OCI-LY1 (cell line): ENCODE measurements around the gene TSHZ3.

Experiments
- H2AFZ ChIP-seq: fragments of 200-600 bp; sonication (generic), shearing (Covaris generic); 2 replicates; pipeline ENCODE4 v1.6.0; 2014; ENCODE audit warnings: antibody characterized with exemption, mild to moderate bottlenecking, low read length
- H3F3A ChIP-seq: fragments of 200-600 bp; sonication (generic), shearing (Covaris generic); 2 replicates; pipeline ENCODE4 v1.6.0; 2014; ENCODE audit warnings: mild to moderate bottlenecking, antibody characterized with exemption, low read length, moderate library complexity; ENCODE audit not compliant: insufficient read depth
- H3K27ac ChIP-seq: fragments of 200-600 bp; sonication (generic); 2 replicates; pipeline ENCODE4 v1.5.1; 2014; ENCODE audit warnings: low read length, mixed run types, mild to moderate bottlenecking, low read depth; ENCODE audit not compliant: poor library complexity, severe bottlenecking
- H3K27me3 ChIP-seq: fragments of 200-600 bp; sonication (generic); 2 replicates; pipeline ENCODE4 v1.6.0; 2014; ENCODE audit warnings: antibody characterized with exemption, mild to moderate bottlenecking, low read length, moderate library complexity; ENCODE audit not compliant: insufficient read depth
- H3K36me3 ChIP-seq: fragments of 200-600 bp; sonication (generic); 2 replicates; pipeline ENCODE4 v1.6.1; 2014; ENCODE audit warnings: mild to moderate bottlenecking, antibody characterized with exemption, low read length, moderate library complexity, mixed read lengths; ENCODE audit not compliant: insufficient read depth
- H3K4me1 ChIP-seq: fragments of 200-600 bp; sonication (generic); 2 replicates; pipeline ENCODE4 v1.5.1; 2014; ENCODE audit warnings: mild to moderate bottlenecking, low read length, moderate library complexity; ENCODE audit not compliant: insufficient read depth, severe bottlenecking
- H3K4me2 ChIP-seq: fragments of 200-600 bp; sonication (generic), shearing (Covaris generic); 2 replicates; pipeline ENCODE4 v1.6.1; 2014; ENCODE audit warnings: low read length
- H3K4me3 ChIP-seq: fragments of 200-600 bp; sonication (generic); 2 replicates; pipeline ENCODE4 v1.5.1; 2014; ENCODE audit warnings: low read length, low read depth, mild to moderate bottlenecking, mixed read lengths; ENCODE audit not compliant: poor library complexity, severe bottlenecking
- H3K79me2 ChIP-seq: fragments of 200-600 bp; shearing (Covaris generic); 2 replicates; pipeline ENCODE4 v1.6.1; 2016; ENCODE audit warnings: mixed run types, low read length, mixed read lengths; ENCODE audit not compliant: insufficient read depth
- H3K9ac ChIP-seq: fragments of 200-600 bp; sonication (generic), shearing (Covaris generic); 2 replicates; pipeline ENCODE4 v1.6.1; 2014; ENCODE audit warnings: mild to moderate bottlenecking, low read length, mixed read lengths
- H3K9me2 ChIP-seq: fragments of 200-600 bp; sonication (generic), shearing (Covaris generic); 2 replicates; pipeline ENCODE4 v1.6.1; 2014; ENCODE audit warnings: low read depth, mild to moderate bottlenecking, low read length, mixed read lengths
- H3K9me3 ChIP-seq: fragments of 200-600 bp; shearing (Covaris generic); 2 replicates; pipeline ENCODE4 v1.6.1; 2014; ENCODE audit warnings: low read length, mixed read lengths
- H4K20me1 ChIP-seq: fragments of 200-600 bp; sonication (generic), shearing (Covaris generic); 2 replicates; pipeline ENCODE4 v1.6.0; 2016; ENCODE audit warnings: mild to moderate bottlenecking, low read length; ENCODE audit not compliant: insufficient read depth
- EZH2 ChIP-seq: fragments of 200-600 bp; sonication (generic), shearing (Covaris generic); IDR thresholded peaks from 2 replicates; pipeline ENCODE4 v1.8.0; 2017; ENCODE audit warnings: borderline replicate concordance, mixed run types, mild to moderate bottlenecking, antibody characterized with exemption, low read length, moderate library complexity, mixed read lengths
- TF ChIP-seq, protein P1 (sequence below): fragments of 200-600 bp; sonication (generic), shearing (Covaris generic); IDR thresholded peaks from 2 replicates; pipeline ENCODE4 v1.5.1; 2017; ENCODE audit warnings: mild to moderate bottlenecking, antibody characterized with exemption, low read length, moderate library complexity, mixed read lengths

TSHZ3 gene

DNA sequence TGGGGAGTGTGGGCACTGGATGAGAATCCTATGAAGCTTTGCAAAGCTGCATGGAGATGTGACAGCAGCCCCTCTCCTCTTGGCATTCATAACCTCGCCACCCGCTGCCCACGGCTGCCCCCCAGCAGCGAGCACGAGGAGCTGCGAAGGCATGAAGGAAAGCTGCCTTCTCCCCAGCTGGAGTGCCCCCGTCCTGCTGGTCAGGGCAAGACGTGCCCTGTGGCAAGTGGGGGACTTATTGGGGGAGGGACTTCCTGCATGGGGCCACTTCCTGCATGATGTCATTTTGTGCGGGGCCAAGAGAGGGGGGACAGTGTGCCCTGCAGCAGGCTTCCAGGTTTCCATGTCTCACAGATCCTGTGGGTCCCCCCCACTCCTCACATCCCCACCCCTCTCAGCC lies 85.9 kb downstream of the TSHZ3 start:
- H2AFZ ChIP-seq: no peak overlapping the region
- H4K20me1 ChIP-seq: no peaks in the 10 kb centered on the region
- H3K27ac ChIP-seq: no peak overlapping the region
- H3F3A ChIP-seq: no peaks in the 10 kb centered on the region
- no peaks in the 10 kb centered on the region for H3K9me2 ChIP-seq
- H3K4me2 ChIP-seq: no peak overlapping the region
- H3K79me2 ChIP-seq: no peaks in the 10 kb centered on the region
- H3K4me3 ChIP-seq: no peak overlapping the region
- H3K36me3 ChIP-seq: no peaks in the 10 kb centered on the region
- no peaks in the 10 kb centered on the region for H3K4me1 ChIP-seq
- H3K27me3 ChIP-seq: no peaks in the 10 kb centered on the region
- H3K9me3 ChIP-seq: no peaks in the 10 kb centered on the region
- no peak for TF ChIP-seq EZH2
- TF ChIP-seq, protein P1, sequence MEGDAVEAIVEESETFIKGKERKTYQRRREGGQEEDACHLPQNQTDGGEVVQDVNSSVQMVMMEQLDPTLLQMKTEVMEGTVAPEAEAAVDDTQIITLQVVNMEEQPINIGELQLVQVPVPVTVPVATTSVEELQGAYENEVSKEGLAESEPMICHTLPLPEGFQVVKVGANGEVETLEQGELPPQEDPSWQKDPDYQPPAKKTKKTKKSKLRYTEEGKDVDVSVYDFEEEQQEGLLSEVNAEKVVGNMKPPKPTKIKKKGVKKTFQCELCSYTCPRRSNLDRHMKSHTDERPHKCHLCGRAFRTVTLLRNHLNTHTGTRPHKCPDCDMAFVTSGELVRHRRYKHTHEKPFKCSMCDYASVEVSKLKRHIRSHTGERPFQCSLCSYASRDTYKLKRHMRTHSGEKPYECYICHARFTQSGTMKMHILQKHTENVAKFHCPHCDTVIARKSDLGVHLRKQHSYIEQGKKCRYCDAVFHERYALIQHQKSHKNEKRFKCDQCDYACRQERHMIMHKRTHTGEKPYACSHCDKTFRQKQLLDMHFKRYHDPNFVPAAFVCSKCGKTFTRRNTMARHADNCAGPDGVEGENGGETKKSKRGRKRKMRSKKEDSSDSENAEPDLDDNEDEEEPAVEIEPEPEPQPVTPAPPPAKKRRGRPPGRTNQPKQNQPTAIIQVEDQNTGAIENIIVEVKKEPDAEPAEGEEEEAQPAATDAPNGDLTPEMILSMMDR: no peak
- H3K9ac ChIP-seq: no peak overlapping the region

DNA sequence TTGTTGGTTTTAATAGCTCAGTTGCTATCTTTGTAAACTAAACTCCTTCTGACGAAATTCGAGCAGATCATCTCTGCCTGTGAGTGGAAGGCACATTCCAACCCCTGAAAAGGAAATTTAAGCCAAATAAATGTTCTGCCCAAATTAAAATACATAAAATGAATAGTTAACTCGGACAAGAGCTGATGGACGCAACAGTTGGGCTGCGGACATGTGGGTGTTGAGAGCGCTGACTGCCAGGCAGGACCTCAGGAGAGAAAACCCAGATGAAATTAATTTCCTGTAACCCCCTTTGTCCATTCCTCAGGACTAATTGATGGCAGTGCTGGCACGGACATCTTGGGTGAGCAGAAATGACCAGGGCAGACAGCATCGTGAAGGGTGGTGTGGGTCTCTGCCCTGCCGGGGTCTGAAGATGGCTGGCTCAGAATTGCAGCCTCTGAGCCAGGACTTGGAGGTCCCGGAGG lies 86.5 kb downstream of the TSHZ3 start:
- Histone ChIP-seq H2AFZ (no peak overlapping the region), H4K20me1 (no peaks in the 10 kb centered on the region), H3K27me3 (no peaks in the 10 kb centered on the region), H3K36me3 (no peaks in the 10 kb centered on the region), H3K9me2 (no peaks in the 10 kb centered on the region), H3K9ac (no peak overlapping the region), H3K27ac (no peak overlapping the region), H3F3A (no peaks in the 10 kb centered on the region), H3K79me2 (no peaks in the 10 kb centered on the region), H3K4me1 (no peaks in the 10 kb centered on the region), H3K4me3 (no peak overlapping the region), H3K9me3 (no peaks in the 10 kb centered on the region), H3K4me2 (no peak overlapping the region)
- TF ChIP-seq, protein P1: no peak
- TF ChIP-seq EZH2: no peak

DNA sequence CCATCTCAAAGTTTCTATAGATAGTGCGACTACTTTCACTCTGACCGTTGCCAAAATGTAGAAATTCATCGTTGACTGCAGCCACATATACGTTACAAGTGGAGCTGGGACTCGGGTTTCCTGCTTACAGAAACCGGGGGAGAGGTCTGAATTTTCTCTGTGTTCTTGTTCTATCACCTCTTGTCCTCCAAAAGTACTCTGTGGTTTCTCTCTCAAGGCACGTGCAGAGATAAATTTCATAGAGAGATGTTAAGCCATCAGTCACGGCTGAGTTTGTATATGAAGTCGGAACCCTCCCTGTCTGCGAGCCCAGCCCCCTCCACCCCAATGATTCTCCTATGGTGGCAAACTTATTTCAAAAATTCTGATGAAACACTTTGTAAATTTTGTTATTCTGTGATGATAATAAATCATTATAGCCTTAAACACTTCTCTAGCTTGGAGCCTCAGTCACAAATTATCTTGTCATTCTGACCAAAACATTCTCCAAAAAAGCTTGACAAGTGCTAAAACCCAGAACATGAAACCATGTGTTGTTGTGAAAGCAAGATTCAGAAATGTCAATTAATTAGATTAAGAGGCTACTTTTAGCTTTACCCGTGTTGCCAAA lies 87.5 kb downstream of the TSHZ3 start:
- Histone ChIP-seq H3K36me3 (no peaks in the 10 kb centered on the region), H4K20me1 (no peaks in the 10 kb centered on the region), H3K27ac (no peak overlapping the region), H3K9me3 (no peaks in the 10 kb centered on the region), H3F3A (no peaks in the 10 kb centered on the region), H3K4me2 (no peak overlapping the region), H3K27me3 (no peaks in the 10 kb centered on the region), H3K9ac (no peak overlapping the region), H2AFZ (no peak overlapping the region), H3K9me2 (no peaks in the 10 kb centered on the region), H3K79me2 (no peaks in the 10 kb centered on the region), H3K4me1 (no peaks in the 10 kb centered on the region), H3K4me3 (no peak overlapping the region)
- TF ChIP-seq, protein P1: no peak
- no peak for TF ChIP-seq EZH2
